Sigmoid colon (tissue), 4 donors: ENCODE data around the gene TCF7L1.

Experiments used
- EP300 ChIP-seq, 4 donors: sonication (generic); formaldehyde crosslinking; IDR thresholded peaks; one replicate each; pipeline ENCODE4 v1.6.1; 2017; ENCODE audit warnings: antibody characterized with exemption in 4 of 4
- POLR2A ChIP-seq, 2 donors: fragments of 450-650 bp; IDR thresholded peaks; one replicate each; pipeline ENCODE4 v1.6.1; 2016; ENCODE audit warnings: antibody characterized with exemption in 2 of 2, mild to moderate bottlenecking in 2 of 2, moderate library complexity in 2 of 2
- POLR2AphosphoS5 ChIP-seq, 4 donors: sonication (generic); formaldehyde crosslinking; IDR thresholded peaks; one replicate each; pipeline ENCODE4 v1.6.1; 2017; ENCODE audit warnings: antibody characterized with exemption in 4 of 4
- TF ChIP-seq, protein P1 (sequence below), 4 experiments: fragments of 450-650 bp in 3 of 4; fragments of 200-600 bp in 1 of 4; IDR thresholded peaks; one replicate each; pipeline ENCODE4 v1.5.1; 2016 to 2019; ENCODE audit warnings: antibody characterized with exemption in 4 of 4, mild to moderate bottlenecking in 3 of 4, moderate library complexity in 2 of 4

- TF ChIP-seq, protein P1, sequence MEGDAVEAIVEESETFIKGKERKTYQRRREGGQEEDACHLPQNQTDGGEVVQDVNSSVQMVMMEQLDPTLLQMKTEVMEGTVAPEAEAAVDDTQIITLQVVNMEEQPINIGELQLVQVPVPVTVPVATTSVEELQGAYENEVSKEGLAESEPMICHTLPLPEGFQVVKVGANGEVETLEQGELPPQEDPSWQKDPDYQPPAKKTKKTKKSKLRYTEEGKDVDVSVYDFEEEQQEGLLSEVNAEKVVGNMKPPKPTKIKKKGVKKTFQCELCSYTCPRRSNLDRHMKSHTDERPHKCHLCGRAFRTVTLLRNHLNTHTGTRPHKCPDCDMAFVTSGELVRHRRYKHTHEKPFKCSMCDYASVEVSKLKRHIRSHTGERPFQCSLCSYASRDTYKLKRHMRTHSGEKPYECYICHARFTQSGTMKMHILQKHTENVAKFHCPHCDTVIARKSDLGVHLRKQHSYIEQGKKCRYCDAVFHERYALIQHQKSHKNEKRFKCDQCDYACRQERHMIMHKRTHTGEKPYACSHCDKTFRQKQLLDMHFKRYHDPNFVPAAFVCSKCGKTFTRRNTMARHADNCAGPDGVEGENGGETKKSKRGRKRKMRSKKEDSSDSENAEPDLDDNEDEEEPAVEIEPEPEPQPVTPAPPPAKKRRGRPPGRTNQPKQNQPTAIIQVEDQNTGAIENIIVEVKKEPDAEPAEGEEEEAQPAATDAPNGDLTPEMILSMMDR (IDR thresholded peaks at IDR 0.05), result no peak
- TF ChIP-seq EP300 (IDR thresholded peaks at IDR 0.05), result no peak
- no peak for TF ChIP-seq POLR2AphosphoS5 (IDR thresholded peaks at IDR 0.05)
- TF ChIP-seq POLR2A (IDR thresholded peaks at IDR 0.05), result no peak
Observed at GRCh38 chr2:85323351-85323987, 190.3 kb downstream of the TCF7L1 start.
